Upper lobe of right lung (tissue), 1 donor: ENCODE data around the gene ACO1. TPM values are rescaled to one million over a fixed set of nuclear protein-coding genes. Genes with fewer than 3 reads are reported as not detected.

Experiments used
- ATAC-seq: fragments of 200-7000 bp; cut with Tn5 transposase; one replicate; pipeline ENCODE4 v1.9.1; 2020; ENCODE audit warnings: mild to moderate bottlenecking, moderate library complexity
- DNase-seq: peaks from one replicate; pipeline ENCODE4 v3.0.0-alpha.2; 2020
- H3K27ac ChIP-seq: fragments of 200-600 bp; one replicate; pipeline ENCODE4 v1.8.0; 2022
- H3K27me3 ChIP-seq: fragments of 200-600 bp; one replicate; pipeline ENCODE4 v1.8.0; 2022; ENCODE audit warnings: mild to moderate bottlenecking
- H3K36me3 ChIP-seq: fragments of 200-600 bp; one replicate; pipeline ENCODE4 v1.8.0; 2022
- H3K4me1 ChIP-seq: fragments of 200-600 bp; one replicate; pipeline ENCODE4 v1.8.0; 2022
- H3K4me3 ChIP-seq: fragments of 200-600 bp; one replicate; pipeline ENCODE4 v1.8.0; 2022; ENCODE audit warnings: mild to moderate bottlenecking
- H3K9me3 ChIP-seq: fragments of 200-600 bp; one replicate; pipeline ENCODE4 v1.8.0; 2022
- intact Hi-C: fragments of 100-400 bp; cut with DNase I; formaldehyde crosslinking; loops from one replicate; pipeline ENCODE4 v1.11.0; 2022
- total RNA-seq: library from RNA; stranded (reverse); fragmentation: NEBNext Ultra II Directional; extraction: Animal tissue kit (Norgen Biotek cat#: 25700); gene quantifications from one replicate; pipeline ENCODE4 v1.2.1, GENCODE V29; 2021
- TF ChIP-seq, protein P1 (sequence below): fragments of 200-600 bp; IDR thresholded peaks from one replicate; pipeline ENCODE4 v1.8.0; 2022; ENCODE audit warnings: antibody characterized with exemption
- donor health status: DM: no; HTN: yes; CAD: no; lungs with severe emphysema.

The ACO1 gene
- total RNA-seq, 1 donor from 2014 or later = 32.9 TPM

DNA sequence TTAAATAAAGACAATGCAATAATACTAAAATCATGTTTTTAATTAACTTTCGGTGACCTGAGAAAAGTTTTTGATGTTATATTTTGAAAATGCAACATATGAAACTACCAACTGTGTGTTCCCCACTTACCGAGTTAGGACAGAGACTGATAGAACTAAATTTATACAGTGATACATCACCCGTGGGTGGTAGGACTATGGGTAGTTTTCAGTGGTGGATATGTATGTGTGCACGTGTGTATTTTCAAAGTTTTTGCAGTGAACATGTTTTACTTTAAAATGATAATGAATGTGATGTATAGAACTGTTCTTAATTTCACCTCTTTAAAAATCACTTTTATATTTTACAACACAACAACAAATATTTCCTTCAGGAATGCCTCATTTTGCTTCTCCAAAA is 25.0 kb upstream of the ACO1 start:
- Histone ChIP-seq H3K27ac (no peak overlapping the region), H3K27me3 (no peaks in the 10 kb centered on the region), H3K36me3 (no peaks in the 10 kb centered on the region), H3K9me3 (no peaks in the 10 kb centered on the region), H3K4me3 (no peak overlapping the region), H3K4me1 (no peaks in the 10 kb centered on the region)
- DNase-seq = no peak
- intact Hi-C loops = no loop called here
- no peak for ATAC-seq
- TF ChIP-seq, protein P1, sequence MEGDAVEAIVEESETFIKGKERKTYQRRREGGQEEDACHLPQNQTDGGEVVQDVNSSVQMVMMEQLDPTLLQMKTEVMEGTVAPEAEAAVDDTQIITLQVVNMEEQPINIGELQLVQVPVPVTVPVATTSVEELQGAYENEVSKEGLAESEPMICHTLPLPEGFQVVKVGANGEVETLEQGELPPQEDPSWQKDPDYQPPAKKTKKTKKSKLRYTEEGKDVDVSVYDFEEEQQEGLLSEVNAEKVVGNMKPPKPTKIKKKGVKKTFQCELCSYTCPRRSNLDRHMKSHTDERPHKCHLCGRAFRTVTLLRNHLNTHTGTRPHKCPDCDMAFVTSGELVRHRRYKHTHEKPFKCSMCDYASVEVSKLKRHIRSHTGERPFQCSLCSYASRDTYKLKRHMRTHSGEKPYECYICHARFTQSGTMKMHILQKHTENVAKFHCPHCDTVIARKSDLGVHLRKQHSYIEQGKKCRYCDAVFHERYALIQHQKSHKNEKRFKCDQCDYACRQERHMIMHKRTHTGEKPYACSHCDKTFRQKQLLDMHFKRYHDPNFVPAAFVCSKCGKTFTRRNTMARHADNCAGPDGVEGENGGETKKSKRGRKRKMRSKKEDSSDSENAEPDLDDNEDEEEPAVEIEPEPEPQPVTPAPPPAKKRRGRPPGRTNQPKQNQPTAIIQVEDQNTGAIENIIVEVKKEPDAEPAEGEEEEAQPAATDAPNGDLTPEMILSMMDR = no peak

DNA sequence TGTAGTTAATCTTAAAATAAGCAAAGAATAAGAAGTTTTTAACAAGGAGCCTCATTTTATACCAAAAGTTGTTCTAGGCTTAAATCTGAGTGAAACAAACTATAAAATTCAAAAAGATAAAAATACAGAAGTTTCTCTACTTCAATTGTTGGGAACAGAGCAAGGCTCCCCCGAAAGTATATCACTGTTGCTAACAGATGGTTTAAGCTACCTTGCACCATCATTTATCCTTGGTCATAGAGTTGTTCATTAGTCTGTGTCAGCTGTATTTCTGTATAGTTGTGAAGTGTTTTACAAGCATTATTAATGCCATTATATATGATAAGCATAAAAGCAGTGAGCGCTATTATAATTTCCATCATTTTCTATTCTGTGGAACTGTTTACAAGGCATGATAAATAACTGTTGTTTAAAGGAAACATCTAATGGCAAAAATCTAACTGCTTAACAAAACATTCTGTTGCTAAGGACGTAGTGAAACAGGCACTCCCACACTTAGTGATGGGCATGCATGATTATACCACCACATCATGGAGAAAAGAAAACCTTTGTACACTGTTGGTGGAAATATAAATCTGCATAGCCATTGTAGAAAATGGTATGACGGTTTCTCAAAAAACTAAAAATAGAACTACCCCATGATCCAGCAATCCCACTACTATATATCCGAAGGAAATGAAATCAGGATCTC is 23.3 kb upstream of the ACO1 start:
- Histone ChIP-seq H3K9me3 (no peaks in the 10 kb centered on the region), H3K27ac (no peak overlapping the region), H3K4me1 (no peaks in the 10 kb centered on the region), H3K4me3 (no peak overlapping the region), H3K27me3 (no peaks in the 10 kb centered on the region), H3K36me3 (no peaks in the 10 kb centered on the region)
- TF ChIP-seq, protein P1 = no peak
- no peak for ATAC-seq
- no peak for DNase-seq
- intact Hi-C loops = no loop called here

DNA sequence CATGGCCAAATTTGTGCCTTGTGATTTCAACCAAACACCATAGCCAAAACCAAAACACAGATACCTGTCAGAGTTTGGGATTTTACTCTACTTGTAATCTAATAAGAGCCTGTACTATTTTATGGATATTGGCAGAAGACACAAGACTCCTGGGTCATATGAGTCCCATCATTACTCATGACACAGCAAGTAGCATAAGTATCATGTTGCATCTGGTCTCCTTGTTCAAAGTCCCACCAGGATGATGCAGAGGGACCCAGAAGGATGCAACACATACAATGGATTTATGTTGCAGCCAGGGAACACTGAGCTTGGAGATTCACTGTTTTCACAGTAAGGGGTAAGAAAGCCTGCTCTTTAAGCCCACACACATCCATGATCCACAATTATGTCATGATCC is 13.2 kb upstream of the ACO1 start:
- no peaks in the 10 kb centered on the region for H3K4me1 ChIP-seq
- no peak overlapping the region for H3K27ac ChIP-seq
- intact Hi-C loops = loop anchor here (10.0 kb wide), 1 partner anchor 604 kb away; no protein-coding TSS in a partner anchor
- no peaks in the 10 kb centered on the region for H3K27me3 ChIP-seq
- H3K4me3 ChIP-seq = no peak overlapping the region
- H3K36me3 ChIP-seq = no peaks in the 10 kb centered on the region
- TF ChIP-seq, protein P1 = no peak
- no peak for DNase-seq
- H3K9me3 ChIP-seq = no peaks in the 10 kb centered on the region
- ATAC-seq = no peak

DNA sequence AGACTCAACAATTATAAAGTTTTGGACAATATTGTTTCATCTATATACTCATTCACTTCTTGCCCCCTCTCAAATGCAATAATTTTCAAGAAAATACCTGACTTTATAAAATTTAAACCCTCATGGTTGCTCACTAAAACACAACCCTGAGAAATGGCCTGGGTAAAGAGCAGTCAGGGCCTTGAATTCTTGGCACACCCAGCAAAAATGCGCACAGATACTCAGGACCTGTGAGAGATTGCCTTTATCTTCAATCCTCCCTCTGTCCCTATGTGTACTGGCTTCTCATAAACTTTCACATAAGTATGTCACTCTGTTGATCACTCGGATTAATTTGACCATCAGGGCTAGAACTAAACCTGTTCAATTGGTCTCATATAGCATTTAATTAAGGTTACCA is 12.8 kb upstream of the ACO1 start:
- Histone ChIP-seq H3K9me3 (no peaks in the 10 kb centered on the region), H3K27me3 (no peaks in the 10 kb centered on the region), H3K4me1 (no peaks in the 10 kb centered on the region), H3K36me3 (no peaks in the 10 kb centered on the region), H3K27ac (no peak overlapping the region), H3K4me3 (no peak overlapping the region)
- ATAC-seq = no peak
- TF ChIP-seq, protein P1 = no peak
- DNase-seq = no peak
- intact Hi-C loops = loop anchor here (10.0 kb wide), 1 partner anchor 603 kb away; no protein-coding TSS in a partner anchor

DNA sequence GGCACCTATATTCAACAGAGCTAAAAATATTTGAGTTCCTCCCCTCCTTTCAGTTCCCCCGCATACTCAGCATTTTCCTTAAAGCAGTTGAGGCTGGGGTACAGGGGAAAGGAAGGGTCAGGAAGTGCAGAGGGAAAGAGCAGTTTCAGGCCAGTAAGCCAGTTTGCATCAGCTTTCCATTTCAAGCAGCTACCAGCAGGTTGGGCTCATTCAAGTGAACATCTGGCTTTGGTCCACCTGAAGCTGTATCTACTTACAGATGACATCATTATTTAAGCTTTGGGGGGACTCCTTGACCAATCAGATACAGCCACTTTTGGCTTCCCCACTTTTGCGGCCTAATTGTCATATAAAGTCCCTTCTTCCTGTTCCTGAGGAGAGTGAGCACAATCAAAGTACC is 8.2 kb upstream of the ACO1 start:
- no peak for DNase-seq
- Histone ChIP-seq H3K9me3 (no peaks in the 10 kb centered on the region), H3K4me1 (peaks cover 6% of the 10 kb centered on the region), H3K36me3 (no peaks in the 10 kb centered on the region), H3K27ac (no peak overlapping the region), H3K27me3 (no peaks in the 10 kb centered on the region), H3K4me3 (no peak overlapping the region)
- intact Hi-C loops = loop anchor here (5.0 to 10.0 kb wide), 2 partner anchors 206 to 599 kb away; no protein-coding TSS in a partner anchor
- ATAC-seq = no peak
- TF ChIP-seq, protein P1 = no peak
